HG03457 (cell line): ENCODE results near the gene GAS1.

Source experiments
- ATAC-seq: cut with Tn5 transposase; IDR thresholded peaks from one replicate; pipeline ENCODE4 v1.9.1; 2021; ENCODE audit warnings: moderate number of reproducible peaks; ENCODE audit not compliant: unreplicated experiment

GAS1 gene, protein sequence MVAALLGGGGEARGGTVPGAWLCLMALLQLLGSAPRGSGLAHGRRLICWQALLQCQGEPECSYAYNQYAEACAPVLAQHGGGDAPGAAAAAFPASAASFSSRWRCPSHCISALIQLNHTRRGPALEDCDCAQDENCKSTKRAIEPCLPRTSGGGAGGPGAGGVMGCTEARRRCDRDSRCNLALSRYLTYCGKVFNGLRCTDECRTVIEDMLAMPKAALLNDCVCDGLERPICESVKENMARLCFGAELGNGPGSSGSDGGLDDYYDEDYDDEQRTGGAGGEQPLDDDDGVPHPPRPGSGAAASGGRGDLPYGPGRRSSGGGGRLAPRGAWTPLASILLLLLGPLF

DNA sequence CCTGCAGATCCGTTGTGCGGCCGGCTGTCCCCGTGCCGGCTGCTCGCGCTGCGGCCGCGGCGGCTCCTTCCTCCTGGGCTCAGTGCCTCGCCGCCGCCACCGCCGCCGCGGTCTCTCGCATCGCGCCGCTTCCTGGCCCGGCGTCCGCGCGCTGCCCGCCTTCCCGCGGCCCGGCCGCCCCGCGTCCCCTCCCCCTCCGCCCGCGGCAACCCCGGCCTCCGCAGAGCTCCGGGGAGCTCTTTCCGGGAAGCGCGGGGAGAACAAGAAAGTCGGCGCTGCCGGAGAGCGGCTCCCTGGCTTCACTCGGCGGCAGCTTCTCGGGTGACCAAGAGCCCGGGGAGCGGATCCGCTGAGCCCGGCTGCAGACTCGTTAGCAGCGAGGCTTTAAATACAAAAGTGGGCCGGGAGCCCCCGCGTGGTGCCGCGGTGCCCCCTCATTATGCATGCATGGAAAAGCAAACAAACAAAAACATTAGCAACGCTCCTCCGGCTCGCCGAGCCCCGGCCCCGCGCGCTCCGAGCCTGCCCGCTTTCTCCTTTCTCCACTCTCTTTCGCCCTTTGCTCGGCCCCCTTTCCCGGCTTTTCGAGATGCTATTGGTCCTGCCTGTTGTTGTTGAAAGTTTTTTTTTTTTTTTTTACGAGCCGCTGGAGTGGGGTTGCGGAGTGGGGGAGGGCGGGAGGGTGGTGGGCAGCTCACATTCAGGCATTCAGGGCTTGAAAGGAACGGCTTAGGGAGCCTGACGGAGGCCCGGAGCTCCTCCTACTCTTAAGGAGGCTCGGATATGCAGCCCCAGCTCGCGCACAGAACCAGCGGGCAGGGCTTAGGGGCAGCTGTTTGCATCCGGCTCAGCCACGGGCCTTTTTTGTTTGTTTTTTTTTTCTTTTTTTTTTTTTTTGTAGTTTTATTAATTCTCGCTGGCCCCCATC, at the start of gene GAS1:
Gene GAS1 (minus strand): TSS at position 361 of the 928 bp plus-strand sequence. CDS start 727 bp downstream, outside the sequence.
- no peak for ATAC-seq

DNA sequence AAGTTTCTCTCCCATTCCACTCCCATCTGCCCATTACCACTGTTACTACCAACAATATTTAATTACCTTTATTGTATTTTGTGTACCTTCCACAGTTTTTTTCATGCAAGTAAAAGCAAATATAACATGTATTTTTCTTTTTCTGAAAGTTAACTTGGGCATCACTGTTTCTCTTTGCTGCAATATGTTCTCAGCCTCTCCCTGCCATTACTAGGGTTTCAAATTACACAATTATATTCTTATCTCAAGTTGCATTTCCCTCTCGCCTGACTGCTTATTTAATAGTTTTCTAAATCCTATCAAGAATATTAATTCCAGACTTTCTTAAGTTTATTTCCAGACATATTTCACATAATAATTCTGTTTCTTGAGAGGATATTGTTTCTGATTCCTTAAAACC, 46.9 kb upstream of the GAS1 start:
- ATAC-seq: no peak

DNA sequence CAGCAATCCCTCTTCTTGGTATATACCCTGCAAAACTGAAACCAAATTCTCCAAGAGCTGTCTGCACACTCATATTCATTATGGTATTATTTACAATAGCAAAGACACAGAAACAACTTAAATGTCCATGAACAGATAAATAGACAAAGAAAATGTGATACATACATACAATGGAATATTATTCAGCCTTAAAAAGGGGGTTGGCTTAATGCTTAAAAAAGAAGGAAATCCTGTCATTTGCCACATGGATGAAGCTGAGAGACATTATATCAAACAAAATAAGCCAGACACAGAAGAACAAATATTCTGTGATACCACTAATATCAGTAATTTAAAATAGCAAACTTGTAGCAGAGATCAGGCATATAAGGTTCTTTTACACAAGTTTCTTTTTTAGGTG, 46.5 kb upstream of the GAS1 start:
- no peak for ATAC-seq

DNA sequence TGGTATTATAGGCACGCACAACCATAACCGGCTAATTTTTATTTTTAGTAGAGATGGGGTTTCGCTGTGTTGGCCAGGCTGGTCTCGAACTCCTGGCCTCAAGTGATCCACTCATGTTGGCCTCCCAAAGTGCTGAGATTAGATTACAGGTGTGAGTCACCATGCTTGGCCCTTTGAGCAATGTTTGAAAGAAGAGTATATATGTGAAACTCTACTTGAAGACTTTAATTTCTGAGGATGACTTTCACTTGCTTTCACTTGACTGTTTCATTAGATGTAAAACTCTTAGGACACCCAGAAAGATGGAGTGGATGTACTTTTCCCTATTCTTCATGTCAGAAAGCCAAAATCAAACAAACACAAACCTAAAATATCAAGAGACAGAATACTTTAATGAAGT, 43.8 kb upstream of the GAS1 start:
- no peak for ATAC-seq

DNA sequence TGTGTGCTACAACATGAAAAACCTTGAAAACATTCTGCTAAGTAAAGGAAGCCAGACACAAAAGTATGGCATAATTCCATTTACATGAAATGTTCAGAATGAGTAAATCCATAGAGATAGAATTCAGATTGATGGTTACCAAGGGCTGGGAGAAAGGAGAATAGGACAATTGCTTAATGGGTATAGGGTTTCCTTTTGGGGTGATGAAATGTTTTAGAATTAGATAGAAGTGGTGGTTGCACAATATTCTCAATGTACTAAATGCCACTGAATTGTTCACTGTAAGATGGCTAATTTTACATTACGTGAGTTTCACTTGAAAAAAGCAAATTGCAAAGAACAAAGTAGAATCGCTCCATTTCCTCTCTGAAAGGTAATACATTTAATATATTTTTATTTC, 43.0 kb upstream of the GAS1 start:
- no peak for ATAC-seq

DNA sequence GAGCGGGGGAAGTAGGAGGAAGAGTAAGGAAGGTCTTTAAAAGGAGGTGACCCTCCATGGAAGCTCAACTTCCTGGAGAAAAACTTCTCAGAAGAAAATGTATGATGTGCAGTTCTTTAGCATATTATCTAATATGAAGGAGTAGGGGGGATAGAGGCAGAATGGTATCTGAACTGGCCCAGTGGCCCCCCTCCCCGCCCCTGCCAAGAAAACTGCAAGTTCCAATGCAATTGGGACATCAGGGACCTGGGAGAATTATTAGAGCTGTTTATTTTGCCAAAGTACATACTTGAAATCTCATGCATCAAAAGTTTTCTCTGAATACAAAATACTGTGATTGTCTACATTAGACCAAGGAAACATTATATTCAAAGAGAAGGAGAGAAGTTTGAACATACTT, 40.6 kb upstream of the GAS1 start:
- no peak for ATAC-seq

DNA sequence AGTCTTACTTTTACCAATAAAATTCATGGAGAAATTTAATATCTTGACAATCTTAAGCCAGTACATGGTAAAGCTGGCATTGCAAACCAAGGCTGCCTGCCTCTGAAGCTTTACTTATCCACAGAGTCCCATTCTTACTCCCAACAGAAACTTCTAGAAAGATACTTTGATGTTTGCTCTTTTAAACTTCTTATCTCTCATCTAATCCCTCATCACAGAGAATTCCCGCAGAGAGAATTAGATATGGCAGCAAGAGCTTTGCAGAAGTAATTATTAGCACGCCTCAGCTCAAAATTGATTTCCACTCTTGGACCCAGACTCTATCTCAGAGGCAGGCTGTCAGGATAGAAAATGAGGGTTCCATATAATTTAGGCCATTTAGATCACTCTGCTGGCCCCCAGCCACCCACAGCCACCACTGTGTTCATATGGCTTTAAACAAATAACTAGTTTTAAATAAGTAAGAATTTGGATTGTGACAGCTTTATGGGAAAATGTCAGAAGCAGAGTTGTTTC, 37.9 kb upstream of the GAS1 start:
- no peak for ATAC-seq

DNA sequence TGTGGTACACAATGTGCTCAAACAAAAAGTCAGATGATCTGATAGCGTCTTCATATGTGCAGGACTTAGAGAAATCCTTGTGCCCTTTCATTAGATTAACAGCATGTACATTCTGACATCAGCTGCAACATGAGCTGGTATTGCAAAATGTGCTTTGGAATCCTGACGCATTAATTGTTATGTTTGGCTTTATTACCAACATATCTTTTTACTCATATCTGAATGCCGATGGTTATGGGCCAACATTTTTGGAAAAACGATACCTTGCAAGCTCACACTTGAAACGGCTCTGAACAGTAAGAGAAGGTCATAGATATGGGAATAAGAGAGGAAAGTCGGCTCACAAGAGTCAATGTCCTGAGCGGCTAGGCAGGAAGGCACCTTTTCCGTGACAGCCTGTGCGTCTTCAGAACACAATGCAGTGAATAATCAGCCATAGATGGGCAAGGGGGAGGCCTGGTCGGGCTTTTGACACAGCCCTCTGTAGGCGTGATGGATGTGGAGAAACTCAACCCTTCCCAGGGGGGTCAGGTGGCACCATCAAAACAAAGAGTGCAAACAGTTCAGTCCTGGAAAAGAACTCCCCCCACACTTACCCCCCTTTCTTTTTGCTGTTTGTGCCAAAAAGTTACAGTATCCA, 36.4 kb upstream of the GAS1 start:
- no peak for ATAC-seq

DNA sequence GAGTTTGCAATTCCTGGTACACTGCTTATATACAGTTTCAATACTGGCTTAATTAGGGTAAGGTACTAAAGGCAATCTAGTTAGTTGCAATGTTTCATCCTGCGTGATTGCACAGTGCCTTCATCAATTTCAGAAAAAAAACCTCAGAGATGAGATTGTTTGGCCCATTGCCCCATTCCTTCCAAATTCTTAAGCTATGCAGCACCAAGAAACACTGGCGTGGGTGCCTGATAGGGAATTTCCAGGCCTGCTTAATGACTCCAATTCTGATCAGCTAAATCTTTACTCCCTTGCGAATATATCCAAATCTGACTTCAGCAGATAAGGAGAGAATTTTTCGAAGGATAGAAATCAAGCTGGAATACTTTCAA, 35.9 kb upstream of the GAS1 start:
- ATAC-seq: no peak

DNA sequence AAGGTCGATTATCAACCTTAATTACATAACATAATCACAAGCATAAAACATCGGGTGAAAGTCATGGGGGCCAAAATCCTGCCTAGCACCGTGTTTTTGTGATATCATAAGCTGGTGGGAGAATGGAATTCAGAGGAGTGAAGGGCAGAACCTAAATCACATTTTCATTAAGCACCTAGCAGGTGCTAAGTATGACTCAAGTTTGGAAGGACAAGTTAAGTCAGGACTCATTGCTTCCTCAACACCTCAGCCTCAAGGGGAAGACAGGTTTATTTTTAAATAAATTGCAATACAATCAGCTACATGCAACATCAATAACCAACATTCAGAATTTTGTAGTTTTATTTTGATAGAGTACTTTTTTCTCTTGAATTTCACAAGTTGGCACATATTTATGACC, 33.5 kb upstream of the GAS1 start:
- ATAC-seq: no peak

DNA sequence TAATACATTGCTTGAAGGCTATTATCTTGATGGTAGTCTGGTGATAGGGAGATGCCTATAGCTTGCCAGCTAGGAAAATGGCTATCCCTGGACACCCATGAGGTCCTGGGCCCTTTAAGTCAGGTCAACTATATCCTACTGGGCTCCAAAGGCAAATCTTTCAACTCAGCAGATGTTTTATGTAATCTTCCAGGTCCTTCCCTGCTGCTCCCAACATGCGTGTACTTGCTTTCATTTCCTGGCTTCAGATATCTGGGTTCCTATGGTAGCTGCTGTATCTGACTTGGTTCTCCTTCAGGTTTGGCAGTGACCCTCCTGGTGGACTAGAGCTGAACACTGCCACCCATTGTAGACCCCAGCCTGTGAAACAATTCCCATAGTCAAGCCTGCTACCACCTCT, 32.4 kb upstream of the GAS1 start:
- ATAC-seq: no peak

DNA sequence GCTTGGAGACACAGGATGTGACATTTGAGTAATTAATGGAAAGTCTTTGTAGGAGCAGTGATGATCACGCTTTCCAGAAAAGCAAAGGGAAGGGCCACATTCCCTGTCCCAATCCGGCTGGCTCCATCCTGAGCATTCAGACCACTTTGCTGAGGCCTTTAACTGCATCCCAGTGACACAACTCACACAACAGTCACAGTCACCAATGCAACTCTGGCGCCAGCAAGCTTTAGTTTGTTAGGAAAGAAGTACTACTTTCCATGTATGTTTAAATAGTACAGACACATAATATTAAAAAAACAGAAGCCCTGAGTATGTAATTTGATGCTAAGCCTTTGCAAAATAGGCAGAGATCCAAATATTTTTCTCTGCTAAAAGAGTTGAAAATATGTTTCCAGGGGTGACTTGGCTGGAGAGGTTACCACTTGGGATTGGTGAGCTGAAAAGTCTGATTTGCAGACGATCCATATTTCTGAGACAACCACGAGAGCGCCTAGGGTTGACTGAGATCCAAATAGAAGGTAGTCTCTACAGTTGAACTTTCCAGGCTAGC, 31.7 kb upstream of the GAS1 start:
- no peak for ATAC-seq

DNA sequence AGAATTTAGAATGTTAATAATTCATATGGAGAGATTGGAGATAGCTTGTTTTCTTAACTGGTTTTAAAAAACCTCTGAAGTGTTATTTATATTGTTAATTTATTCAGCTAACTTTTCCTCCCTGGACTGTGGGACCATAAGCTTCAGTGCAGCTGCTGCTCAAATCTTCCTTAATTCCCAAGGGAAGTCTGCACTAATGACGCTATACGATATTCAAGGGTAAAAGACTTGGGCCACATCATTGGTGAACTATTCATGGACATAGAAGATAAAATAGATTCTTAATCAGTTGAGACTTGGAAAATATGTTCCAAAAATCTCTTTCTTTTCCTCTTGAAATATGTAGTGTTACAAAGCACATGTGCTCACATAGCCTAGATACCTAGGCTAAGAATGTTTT, 31.1 kb upstream of the GAS1 start:
- ATAC-seq: no peak

DNA sequence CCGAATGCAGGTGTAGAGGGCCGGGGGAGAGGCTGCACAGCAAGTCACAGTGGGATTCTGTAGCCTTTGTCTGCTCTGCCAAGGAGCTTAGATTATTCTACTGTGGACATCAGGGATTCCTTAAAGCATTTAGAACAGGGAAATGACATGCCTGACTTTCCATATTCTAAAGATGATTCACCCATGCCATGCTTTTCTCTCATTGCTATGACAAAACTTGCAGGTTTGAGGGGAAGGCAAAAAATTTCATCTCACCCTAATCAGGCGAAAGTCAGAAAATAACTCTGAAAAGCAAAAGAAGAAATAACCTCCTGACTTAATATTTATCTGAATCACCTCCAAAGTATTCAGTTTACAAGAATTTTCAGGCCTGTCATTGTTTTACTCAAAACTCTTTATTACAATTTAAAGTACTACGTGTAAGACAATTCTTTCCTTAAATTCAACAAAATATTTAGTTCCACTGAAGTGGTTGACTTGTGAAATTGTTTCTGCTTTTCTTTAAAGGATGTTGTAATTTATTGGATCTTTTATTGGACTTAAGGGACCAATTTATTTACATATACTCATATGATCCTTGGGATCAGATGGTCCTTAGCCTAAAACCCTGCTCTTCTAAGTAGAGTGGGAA, 30.0 kb upstream of the GAS1 start:
- no peak for ATAC-seq

DNA sequence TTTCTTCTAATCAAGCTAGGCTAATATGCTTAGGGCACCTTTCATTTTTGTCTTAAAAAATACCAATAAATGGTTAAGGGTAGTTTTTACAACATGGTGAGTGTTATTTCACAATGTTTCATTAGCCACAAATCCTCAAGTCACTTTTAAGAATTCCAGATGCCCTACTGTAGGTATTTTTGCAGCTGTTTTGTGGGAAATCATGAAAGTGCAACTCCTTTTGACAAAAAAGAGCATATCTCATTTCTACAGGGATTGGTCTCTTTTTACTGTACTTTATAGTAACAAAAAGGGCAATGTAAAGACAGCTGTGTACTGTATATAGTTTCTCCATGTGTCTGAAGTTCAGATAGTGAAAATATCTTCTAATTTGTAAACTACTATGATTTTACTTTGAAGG, 28.3 kb upstream of the GAS1 start:
- no peak for ATAC-seq

DNA sequence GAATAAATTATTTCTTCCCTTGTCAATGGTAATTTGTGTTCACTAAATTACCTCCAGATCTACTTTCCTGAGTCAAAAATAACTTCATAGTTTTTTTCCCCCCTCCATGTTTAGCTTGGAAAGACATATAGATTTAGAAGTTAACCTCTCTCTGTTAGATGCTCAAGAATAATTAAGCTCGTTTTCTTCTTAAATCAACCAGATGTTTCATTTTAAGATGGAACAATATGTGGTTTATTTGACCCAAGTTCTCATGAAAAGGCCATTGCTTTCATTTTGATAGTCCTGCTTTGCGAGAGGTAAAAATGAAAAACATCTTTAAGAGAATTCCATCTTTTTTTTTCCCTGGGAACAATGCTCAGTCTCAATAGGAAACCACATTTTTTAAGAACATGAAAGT, 27.7 kb upstream of the GAS1 start:
- ATAC-seq: no peak

DNA sequence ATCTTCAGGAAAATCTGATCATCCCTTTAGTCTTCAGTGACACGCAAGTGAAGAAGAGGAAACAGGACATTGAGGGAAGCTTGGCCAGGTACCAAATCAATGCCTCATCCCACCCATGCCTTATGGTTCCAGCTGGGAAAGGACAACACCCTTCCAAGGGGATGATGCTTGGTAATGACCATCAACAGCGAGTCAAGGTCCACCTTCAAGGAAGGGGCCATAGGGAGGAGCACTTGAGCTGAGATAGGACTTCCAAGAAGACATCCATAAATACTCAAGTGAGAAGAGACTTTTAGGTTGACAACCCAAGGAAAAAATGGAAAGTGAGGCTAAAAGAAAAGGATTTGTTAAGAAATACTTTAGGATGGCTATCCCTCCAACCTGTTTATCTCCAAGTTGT, 27.1 kb upstream of the GAS1 start:
- ATAC-seq: no peak

DNA sequence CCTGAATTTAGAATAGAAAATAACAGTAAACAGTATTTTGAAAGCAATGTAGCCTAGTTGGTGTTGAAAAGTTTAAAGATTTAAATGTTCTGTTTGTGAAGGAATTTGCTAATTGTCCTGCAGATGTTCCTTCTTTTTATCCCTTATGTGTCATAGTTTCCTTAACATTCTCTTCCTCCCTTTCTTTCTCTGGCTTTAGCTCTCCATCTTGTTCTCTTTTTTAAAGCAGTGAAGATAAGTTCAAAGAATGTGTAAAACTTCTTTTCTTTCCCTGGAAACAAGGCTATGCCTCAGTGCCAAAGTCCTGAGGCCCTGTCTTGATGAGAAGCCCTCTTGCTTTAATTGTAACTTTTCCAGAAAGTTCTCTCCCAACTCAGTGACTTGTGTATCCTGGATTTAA, 24.4 kb upstream of the GAS1 start:
- ATAC-seq: no peak

DNA sequence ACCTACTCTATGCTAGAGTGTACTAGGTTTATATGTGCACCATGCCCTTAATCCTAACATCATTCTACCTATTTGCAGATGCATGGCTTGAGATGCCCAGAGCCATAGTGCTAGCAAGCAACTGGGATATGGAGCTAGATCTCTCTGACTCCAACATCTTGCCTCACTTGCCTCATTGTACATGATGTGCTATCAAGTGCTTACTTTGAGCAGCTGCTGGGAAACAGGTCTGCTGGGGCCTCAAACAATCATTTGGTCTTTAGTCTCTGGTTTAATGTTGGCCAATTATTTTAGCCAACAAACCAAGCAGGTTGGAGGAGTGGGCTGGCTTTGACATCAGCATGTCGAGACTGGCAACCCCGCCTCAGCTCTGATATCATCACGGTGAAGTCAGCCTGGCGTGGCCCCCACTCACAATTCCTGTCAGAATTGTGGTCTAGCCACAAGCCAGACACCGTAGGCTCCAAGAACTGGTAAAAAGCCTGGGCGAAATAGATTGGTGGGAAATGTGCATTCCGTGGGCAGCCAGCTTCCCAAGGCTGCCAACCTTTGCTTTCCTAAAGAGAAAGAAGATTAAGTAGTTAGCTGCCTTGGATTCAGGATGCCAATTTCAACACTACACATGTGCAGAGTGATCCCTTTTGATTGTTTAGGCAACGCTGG, 21.1 kb upstream of the GAS1 start:
- no peak for ATAC-seq

DNA sequence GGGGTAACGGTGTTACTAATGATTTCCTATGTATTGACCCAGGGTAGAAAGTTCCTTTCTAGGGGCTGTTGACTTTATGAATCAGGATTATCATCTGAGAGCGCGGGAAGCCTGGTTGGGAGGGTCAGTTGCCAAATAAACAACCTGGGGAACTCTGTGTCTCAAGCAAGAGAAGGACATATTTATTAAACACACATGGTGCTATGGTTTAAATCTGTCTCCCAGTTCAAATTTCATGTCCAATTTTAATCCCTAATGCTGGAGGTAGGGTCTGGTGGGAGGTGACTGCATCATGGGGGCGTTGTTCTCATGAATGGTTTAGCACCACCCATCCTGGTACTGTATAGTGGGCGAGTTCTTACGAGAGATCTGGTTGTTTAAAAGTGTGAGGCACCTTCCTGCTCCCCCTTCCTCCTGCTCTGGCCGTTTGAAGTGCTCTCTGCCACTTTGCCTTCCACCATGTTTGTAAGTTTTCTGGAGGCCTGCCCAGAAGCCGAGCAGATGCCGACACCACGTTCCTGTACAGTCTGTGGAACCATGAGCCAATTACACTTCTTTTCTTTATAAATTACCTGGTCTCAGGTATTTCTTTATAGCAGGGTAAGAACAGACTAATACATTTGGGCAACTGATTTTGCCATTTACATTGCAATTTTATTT, 19.7 kb upstream of the GAS1 start:
- no peak for ATAC-seq
